Activated T-helper 1 cell treated with Interleukin-2 at 50 U/mL for 16 hours (primary cell): ENCODE measurements around the gene MGME1.

ENCODE experiments used
- DNase-seq: peaks from one replicate; pipeline ENCODE4 v3.0.0-alpha.2; 2020; ENCODE audit warnings: low read depth

MGME1 gene

DNA sequence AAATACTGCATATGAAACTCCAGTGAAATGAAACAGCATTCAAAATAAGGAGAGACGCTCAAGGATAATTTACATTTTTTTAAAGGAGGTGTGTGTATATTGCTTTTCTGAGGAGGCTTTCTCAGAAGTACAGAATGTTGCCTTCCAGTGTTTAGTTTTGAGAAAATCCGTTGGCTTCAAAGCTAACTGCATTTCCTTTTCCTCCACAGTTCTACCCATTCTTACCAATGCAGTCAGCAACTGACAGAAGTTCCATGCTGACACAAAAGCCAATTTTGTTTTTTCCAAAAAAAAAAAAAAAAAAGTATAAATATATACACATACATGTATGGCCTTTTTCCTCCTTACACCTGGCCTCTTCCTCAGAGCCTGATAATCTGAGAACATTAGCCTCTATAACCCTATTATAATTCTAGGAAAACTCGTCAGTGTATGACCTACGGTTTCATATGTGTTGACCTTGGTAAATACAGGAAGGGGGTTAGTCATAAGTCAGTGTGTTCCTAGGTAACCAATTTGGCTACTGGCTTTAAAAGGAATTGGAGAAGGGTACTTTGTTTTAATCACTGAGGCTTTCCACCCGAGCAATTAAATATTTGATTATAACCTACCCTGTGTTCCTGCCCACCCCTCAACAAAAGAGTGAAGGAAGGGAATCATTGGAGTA lies 24.2 kb downstream of the MGME1 start:
- no peak for DNase-seq

GRCh38 chr20:17993546-17993945 lies 24.7 kb downstream of the MGME1 start:
- no peak for DNase-seq

GRCh38 chr20:17995967-17996819 lies 27.4 kb downstream of the MGME1 start:
- no peak for DNase-seq

DNA sequence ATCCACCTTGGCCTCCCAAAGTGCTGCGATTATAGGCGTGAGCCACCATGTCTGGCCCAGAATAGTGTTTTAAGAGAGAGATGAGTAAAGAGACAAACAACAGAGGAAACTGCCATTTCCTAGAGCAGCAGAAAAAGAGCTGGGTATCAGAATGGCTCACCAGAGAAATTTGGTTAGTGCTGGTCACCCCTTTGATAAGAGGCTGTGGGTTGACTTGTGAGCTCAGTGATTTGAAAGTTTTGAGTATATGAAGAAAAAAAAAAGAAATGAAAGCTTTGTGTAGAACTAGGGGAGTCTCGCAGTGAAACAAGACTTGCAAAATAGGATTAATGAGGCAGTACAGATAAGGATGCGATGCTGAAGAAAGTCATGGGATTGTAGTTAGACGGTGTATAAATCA lies 29.6 kb downstream of the MGME1 start:
- DNase-seq = no peak

GRCh38 chr20:17999566-17999965 lies 30.7 kb downstream of the MGME1 start:
- no peak for DNase-seq

- no peak for DNase-seq
Observed at GRCh38 chr20:18001131-18001921, 32.5 kb downstream of the MGME1 start.

- no peak for DNase-seq
Observed at GRCh38 chr20:18003897-18004296, 35.1 kb downstream of the MGME1 start.

- DNase-seq = no peak
Observed at GRCh38 chr20:18004384-18005031, 35.7 kb downstream of the MGME1 start.

- DNase-seq = no peak
Observed at GRCh38 chr20:18005170-18005989, 36.6 kb downstream of the MGME1 start.

DNA sequence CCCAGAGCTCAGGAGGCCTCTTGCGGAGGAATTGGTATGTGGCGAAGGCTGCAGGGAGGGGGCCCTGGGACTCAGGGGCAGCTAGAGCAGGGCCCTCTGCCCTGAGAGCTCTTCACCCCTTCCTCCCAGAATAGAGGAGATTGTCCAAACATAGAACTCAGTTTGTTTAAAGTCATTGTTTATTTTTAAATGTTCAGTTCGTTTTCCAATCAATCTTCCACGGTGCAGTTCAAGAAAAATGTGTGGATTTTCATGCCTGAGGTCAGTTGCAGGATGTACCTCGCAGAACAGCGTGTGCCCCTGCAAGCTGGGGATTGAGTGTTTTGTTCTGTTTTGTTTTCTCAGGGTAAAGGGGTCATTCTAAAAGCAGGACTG lies 37.2 kb downstream of the MGME1 start:
- no peak for DNase-seq

- no peak for DNase-seq
Observed at GRCh38 chr20:18006684-18007083, 37.9 kb downstream of the MGME1 start.

- no peak for DNase-seq
Observed at GRCh38 chr20:18007534-18008292, 38.9 kb downstream of the MGME1 start.

GRCh38 chr20:18009116-18009515 lies 40.3 kb downstream of the MGME1 start:
- DNase-seq = no peak

DNA sequence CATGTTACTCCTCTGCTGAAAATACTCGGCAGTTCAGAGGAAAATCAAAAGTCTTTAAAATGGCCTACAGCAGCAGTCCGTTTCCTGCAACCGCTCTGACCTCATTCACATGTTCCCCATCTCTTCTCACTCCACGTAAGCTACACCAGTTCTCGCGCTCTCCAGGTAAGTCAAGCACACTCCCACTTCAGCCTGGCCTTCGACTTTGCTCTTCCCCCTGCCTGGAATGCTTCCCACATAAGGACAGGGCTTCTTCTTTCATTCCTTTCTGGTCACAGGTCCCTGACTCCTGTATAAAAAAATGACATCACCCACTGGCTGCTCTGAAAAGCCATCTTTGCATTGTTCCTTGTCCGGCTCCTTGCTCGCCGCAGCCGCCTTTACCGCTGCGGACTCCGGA lies 42.7 kb downstream of the MGME1 start:
- DNase-seq = no peak

DNA sequence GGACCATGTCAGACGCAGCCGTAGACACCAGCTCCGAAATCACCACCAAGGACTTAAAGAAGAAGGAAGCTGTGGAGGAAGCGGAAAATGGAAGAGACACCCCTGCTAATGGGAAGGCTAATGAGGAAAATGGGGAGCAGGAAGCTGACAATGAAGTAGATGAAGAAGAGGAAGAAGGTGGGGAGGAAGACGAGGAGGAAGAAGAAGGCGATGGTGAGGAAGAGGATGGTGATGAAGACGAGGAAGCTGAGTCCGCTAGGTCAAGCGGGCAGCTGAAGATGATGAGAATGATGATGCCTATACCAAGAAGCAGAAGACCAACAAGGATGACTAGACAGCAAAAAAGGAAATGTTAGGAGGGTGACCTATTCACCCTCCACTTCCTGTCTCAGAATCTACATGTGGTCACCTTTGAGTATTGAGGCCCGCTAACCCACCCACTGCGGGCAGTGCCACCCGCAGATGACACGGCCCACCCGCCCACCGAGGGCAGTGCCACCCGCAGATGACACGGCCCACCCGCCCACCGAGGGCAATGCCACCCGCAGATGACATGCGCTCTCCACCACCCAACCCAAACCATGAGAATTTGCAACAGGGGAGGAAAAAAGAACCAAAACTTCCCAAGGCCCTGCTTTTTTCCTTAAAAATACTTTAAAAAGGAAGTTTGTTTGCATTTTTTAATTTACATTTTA lies 43.3 kb downstream of the MGME1 start:
- DNase-seq = no peak

- DNase-seq = no peak
Observed at GRCh38 chr20:18012901-18013300, 44.1 kb downstream of the MGME1 start.

GRCh38 chr20:18014411-18014810 lies 45.6 kb downstream of the MGME1 start:
- no peak for DNase-seq

DNA sequence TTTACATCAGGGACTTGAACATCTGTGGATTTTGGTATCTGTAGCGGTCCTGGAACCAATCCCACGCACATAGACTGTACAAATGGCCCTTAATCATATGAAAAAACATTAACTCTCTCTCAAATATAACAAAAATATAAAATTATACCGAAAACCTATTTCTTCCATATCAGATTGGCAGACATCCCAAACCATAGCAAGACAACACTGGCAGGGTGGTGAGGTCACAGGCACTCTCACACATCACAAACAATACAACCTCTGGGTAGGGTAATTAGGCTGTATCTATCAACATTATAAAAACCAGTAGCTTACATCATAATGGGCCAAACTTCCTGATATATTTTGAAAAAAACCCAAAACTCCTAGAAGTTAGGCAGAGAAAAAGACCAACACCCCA lies 48.0 kb downstream of the MGME1 start:
- DNase-seq = no peak

DNA sequence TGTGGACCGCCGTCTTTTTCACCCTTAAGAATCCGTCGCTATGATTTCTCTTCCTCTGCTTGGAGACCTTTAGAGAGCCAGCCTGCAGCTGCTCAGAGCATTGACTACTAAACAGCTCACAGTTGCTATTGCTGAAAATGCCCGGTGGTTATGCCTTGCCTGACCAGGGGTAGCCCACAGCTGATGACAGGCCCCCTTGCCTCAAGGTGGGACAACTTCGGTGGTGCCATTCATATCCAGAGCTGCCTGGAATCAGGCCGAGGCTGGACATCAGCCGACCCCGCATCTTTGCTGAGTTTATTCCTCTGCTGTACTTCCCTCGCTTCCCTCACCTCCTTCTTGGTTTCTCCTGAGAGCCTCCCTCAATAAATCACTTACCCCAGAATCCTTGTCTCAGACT lies 49.3 kb downstream of the MGME1 start:
- no peak for DNase-seq

GRCh38 chr20:18019068-18019467 lies 50.2 kb downstream of the MGME1 start:
- no peak for DNase-seq
